HAP-1 (cell line): Measurements from ENCODE around the gene FAM149B1.
A peak's percentile ranks its signal among the peaks of the same experiment; 100 is the strongest.

Source experiments
- DNase-seq, 2 experiments: peaks; one replicate each; pipeline ENCODE4 v3.0.0-alpha.2; 2016 to 2020; ENCODE audit warnings: low spot score in 2 of 2
- H3K27me3 ChIP-seq: fragments of 250-450 bp; sonication (Bioruptor Pico); 2 replicates; pipeline ENCODE4 v1.5.1; 2020; ENCODE audit warnings: low read depth, mild to moderate bottlenecking, moderate library complexity
- H3K36me3 ChIP-seq: fragments of 250-450 bp; sonication (Bioruptor Pico); replicated peaks from 2 replicates; pipeline ENCODE4 v1.5.1; 2020; ENCODE audit warnings: mild to moderate bottlenecking
- H3K4me1 ChIP-seq: fragments of 250-450 bp; sonication (Bioruptor Pico); 2 replicates; pipeline ENCODE4 v1.5.1; 2020; ENCODE audit warnings: mild to moderate bottlenecking
- H3K4me3 ChIP-seq: fragments of 250-450 bp; sonication (Bioruptor Pico); 2 replicates; pipeline ENCODE4 v1.5.1; 2020; ENCODE audit warnings: mild to moderate bottlenecking, moderate library complexity
- H3K9me3 ChIP-seq: fragments of 250-450 bp; sonication (Bioruptor Pico); 2 replicates; pipeline ENCODE4 v1.5.1; 2020; ENCODE audit warnings: mild to moderate bottlenecking, moderate library complexity
- in situ Hi-C: fragments of 300-500 bp; cut with MboI; formaldehyde crosslinking; loops from 3 replicates; pipeline ENCODE4 v1.14.3; 2020; ENCODE audit warnings: low sequenced_read_pairs, inconsistent platforms, mixed read lengths

The FAM149B1 gene

DNA sequence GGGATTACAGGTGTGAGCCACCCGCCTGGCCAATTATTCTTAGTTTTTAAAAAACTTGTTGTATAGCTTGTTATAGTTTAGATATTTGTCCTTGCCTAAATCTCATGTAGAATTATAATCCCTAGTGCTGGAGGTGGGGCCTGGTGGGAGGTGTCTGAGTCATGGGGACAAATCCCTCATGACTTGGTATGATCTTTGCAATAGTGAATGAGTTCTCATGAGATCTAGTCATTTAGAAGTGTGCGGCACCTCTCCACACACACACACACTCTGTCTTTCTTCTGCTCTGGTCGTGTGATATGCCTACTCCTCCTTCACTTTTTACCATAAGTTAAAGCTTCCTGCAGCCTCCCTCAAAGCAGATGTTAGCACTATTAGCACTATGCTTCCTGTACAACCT lies 37.2 kb downstream of the FAM149B1 start:
- no peak for DNase-seq
- 0 out of 2 replicates have a peak, but pooled peaks cover 1% of the 10 kb centered on the region for H3K36me3 ChIP-seq
- in situ Hi-C loops = no loop called here

DNA sequence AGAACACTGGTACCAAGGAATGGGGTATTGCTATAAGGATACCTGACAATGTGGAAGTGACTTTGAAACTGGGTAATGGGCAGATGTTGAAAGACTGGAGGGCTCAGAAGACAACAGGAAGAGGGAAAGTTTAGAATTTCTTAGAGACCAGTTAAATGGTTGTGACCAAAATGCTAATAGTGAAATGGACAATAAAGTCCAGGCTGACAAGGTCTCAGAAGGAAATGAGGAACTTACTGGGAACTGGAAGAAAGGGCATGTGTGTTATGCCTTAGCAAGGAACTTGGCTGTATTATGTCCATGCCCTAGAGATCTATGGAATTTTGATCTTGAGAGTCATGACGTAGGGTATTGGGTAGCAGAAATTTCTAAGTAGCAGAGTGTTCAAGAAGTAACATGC lies 38.0 kb downstream of the FAM149B1 start:
- Histone ChIP-seq H3K4me3 (no peak overlapping the region), H3K4me1 (no peaks in the 10 kb centered on the region), H3K9me3 (peaks cover 7% of the 10 kb centered on the region; the same call in 1 of the 2 replicates), H3K36me3 (0 out of 2 replicates have a peak, but pooled peaks cover 3% of the 10 kb centered on the region), H3K27me3 (no peaks in the 10 kb centered on the region)
- in situ Hi-C loops = no loop called here
- DNase-seq = no peak

More for the DNA sequence above, 37.2 kb downstream of the FAM149B1 start:
- peaks cover 7% of the 10 kb centered on the region; the same call in 1 of the 2 replicates for H3K9me3 ChIP-seq
- H3K27me3 ChIP-seq = no peaks in the 10 kb centered on the region
- H3K4me1 ChIP-seq = no peaks in the 10 kb centered on the region
- H3K4me3 ChIP-seq = no peak overlapping the region

DNA sequence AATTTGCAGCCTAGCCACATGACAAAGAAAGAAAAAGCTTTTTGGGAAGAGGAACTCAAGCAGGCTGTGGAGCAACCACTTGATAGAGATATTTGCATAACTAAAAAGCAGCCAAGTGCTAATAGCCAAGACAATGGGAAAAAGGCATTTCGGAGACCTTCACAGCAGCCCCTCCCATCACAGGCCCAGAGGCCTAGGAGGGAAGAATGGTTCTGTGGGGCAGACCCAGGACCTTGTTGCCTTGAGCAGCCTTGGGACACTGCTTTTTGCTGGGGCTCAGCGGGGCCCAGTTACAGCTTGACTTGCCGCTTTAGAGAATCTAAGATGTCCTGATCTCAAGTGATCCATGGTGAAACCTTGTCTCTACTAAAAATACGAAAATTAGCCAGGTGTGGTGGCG lies 38.5 kb downstream of the FAM149B1 start:
- in situ Hi-C loops = no loop called here
- no peaks in the 10 kb centered on the region for H3K27me3 ChIP-seq
- no peak overlapping the region for H3K4me3 ChIP-seq
- H3K36me3 ChIP-seq = 0 out of 2 replicates have a peak, but pooled peaks cover 3% of the 10 kb centered on the region
- H3K9me3 ChIP-seq = peaks cover 7% of the 10 kb centered on the region; the same call in 1 of the 2 replicates
- DNase-seq = no peak
- H3K4me1 ChIP-seq = no peaks in the 10 kb centered on the region

DNA sequence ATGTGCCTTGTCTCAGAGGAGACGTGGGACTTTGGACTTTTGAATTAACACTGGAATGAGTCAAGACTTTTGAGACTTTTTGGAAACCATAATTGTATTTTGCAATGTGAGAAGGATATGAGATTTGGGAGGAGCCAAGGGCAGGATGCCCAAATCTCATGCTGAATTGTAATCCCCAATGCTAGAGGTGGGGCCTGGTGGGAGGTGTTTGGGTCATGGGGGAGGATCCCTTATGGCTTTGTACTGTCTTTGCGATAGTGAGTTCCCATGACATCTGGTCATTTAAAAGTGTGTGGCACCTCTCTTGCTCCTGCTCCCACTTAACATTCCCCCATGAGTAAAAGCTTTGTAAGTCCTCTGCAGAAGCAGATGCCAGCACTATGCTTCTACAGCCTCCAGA lies 40.0 kb downstream of the FAM149B1 start:
- H3K27me3 ChIP-seq = no peaks in the 10 kb centered on the region
- no peaks in the 10 kb centered on the region for H3K4me1 ChIP-seq
- no peak for DNase-seq
- no peak overlapping the region for H3K4me3 ChIP-seq
- H3K9me3 ChIP-seq = peaks cover 7% of the 10 kb centered on the region; the same call in 1 of the 2 replicates
- H3K36me3 ChIP-seq = 0 out of 2 replicates have a peak, but pooled peaks cover 3% of the 10 kb centered on the region
- in situ Hi-C loops = no loop called here

DNA sequence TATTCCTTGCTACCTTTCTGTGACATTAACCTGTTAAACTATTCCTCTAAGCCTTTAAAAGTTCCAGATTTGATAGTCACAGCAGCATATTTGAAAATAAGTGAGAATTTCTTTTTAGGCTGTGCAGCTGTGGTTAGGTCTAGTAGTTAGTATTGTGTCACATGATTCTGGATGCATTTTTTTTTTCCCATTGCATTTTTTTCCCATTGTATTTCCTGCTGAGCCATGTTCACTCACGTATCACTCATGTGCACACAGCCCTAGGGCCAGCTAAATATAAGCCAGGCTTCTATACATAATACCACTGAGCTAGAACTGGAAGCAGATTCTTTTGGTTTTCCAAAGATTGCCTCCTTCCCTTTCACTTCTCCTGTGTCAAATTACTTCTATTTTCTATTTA lies 41.8 kb downstream of the FAM149B1 start:
- in situ Hi-C loops = no loop called here
- Histone ChIP-seq H3K4me1 (no peaks in the 10 kb centered on the region), H3K36me3 (0 out of 2 replicates have a peak, but pooled peaks cover 3% of the 10 kb centered on the region), H3K9me3 (peaks cover 7% of the 10 kb centered on the region; the same call in 1 of the 2 replicates), H3K4me3 (no peak overlapping the region), H3K27me3 (no peaks in the 10 kb centered on the region)
- DNase-seq = no peak

DNA sequence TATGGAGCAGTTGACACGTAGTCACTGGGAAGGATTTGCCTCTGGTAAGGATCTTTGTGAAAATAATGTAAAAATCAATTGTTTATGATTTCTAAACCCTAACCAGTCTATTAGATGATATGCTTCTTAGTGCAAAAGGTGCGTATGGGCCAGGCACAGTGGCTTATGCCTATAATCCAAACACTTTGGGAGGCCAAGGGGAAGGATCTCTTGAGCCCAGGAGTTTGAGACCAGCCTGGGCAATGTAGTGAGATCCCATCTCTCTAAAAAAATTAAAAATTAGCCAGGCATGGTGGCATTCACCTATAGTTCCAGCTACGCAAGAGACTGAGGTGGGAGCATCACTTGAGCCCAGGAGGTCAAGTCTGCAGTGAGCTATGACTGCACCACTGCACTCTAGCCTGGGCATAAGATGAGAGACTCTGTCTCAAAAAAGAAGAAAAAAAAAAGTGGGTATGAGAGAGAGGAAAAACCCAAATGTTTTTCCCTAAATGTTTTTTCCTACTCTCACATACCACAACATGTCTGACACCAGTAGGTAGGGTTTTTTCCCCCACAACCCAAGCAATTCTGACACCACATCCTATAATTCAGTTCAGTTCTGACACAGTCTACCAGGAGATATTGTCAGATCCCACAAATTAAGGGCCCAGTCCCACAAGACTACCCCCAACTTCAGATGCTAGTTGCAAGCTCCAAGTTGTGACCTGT lies 42.6 kb downstream of the FAM149B1 start:
- no peaks in the 10 kb centered on the region for H3K27me3 ChIP-seq
- DNase-seq = no peak
- in situ Hi-C loops = no loop called here
- no peaks in the 10 kb centered on the region for H3K4me1 ChIP-seq
- peaks cover 7% of the 10 kb centered on the region; the same call in 1 of the 2 replicates for H3K9me3 ChIP-seq
- H3K36me3 ChIP-seq = 0 out of 2 replicates have a peak, but pooled peaks cover 3% of the 10 kb centered on the region
- H3K4me3 ChIP-seq = no peak overlapping the region

DNA sequence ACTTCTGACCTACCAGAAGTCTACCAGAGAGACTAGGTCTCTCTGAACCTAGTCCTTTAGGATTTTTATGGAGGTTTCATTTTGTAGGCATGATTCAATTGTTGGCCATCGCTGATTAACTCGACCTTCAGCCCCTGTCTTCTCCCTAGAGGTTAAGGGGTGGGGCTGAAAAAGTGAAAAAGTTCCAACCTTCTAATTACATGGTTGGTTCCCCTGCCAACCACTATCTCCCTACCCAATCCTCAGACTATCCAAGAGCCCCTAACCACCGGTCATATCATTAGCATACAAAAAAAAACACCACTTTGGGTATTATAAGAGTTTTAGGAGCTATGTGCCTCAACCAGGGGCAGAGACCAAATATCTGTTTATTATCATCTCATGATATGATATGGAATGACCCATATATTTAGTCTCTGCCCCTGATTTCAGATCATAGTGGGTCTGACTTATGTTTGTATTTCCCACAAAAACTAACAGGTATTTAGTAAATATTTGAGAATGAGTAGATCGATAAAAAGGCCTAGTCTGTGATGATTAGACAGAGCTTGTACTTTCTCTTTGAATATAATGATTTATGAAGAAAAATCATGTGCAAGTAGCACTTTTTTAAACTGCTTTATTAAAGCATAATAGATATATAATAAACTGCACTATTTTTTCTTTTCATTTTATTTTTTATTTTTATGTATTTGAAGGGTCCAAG lies 43.3 kb downstream of the FAM149B1 start:
- 0 out of 2 replicates have a peak, but pooled peaks cover 3% of the 10 kb centered on the region for H3K36me3 ChIP-seq
- H3K9me3 ChIP-seq = peaks cover 3% of the 10 kb centered on the region; the same call in 1 of the 2 replicates
- no peak for DNase-seq
- no peaks in the 10 kb centered on the region for H3K4me1 ChIP-seq
- H3K4me3 ChIP-seq = no peak overlapping the region
- in situ Hi-C loops = no loop called here
- H3K27me3 ChIP-seq = no peaks in the 10 kb centered on the region

DNA sequence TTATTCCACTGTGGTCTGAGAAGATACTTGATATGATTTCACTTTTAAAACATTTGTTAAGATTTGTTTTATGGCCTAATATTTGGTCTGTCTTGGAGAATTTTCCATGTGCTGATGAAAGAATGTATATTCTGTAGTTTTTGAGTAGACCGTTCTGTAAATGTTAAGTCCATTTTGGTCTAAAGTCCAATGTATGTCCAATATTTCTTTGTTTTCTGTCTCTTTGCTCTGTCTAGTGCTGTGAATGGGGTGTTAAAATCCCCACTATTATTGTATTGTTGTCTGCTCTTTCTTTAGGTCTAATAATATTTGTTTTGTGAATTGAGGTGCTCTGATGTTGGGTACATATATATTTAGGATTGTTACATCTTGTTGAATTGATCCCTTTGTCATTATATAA lies 47.8 kb downstream of the FAM149B1 start:
- in situ Hi-C loops = no loop called here
- H3K36me3 ChIP-seq = no peaks in the 10 kb centered on the region
- no peak for DNase-seq
- H3K4me1 ChIP-seq = no peaks in the 10 kb centered on the region; the same call in 1 of the 2 replicates
- no peak overlapping the region for H3K4me3 ChIP-seq
- no peaks in the 10 kb centered on the region for H3K9me3 ChIP-seq
- H3K27me3 ChIP-seq = no peaks in the 10 kb centered on the region

DNA sequence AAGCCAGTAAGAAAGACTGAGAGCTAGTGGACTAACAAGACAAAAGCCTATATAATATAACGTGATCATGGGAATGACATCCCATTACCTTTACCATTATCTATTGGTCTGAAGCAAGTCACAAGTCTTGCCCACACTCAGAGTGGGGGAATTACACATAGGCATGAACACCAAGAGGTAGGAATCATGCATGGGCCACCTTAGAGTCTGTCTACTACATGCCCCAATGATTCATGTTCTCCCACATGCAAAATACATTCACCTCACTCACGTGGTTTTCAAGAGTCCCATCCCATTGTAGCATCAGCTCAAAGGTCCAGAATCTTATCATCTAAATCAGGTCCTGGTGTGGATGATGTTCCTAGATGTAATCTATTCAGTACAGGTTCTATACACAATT lies 49.7 kb downstream of the FAM149B1 start:
- DNase-seq = no peak
- in situ Hi-C loops = no loop called here
- no peak overlapping the region for H3K4me3 ChIP-seq
- H3K27me3 ChIP-seq = no peaks in the 10 kb centered on the region
- no peaks in the 10 kb centered on the region for H3K36me3 ChIP-seq
- no peaks in the 10 kb centered on the region for H3K9me3 ChIP-seq
- H3K4me1 ChIP-seq = no peaks in the 10 kb centered on the region; the same call in 1 of the 2 replicates

DNA sequence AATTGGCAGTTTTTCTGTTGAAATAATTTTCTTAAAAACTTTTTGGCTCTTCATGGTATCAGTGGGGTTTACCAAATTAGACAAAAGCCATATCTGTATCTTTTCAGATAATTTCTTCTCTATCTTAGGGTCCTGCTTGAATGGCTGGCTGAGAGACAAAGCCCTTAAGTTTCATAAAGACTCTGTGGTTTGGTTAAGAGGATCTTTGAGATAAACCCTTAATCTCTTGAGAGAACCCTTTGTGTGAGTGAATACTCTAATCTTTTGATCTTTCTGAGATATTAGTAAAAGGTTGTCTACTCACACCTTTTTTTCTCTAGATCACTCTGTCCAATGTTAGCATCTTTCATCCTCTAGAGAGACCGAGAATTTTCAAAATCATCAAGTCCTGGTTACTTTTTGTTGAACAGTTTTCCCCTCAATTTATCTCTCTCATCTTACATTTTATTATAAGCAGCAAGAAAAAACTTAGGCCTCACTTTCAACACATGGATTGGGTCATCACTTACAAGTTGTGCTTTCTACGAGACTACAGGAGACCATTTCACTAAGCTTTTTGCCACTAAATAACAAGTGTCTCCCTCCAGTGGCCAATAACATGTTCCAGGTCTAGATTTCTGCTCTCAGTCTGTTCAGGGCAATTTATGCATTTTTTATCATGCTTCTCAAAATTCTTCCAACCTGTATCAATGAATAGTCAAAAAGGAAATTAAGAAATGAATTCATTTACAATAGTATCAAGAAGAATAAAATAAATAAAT lies 50.7 kb downstream of the FAM149B1 start:
- in situ Hi-C loops = no loop called here
- H3K9me3 ChIP-seq = no peaks in the 10 kb centered on the region
- H3K4me3 ChIP-seq = no peak overlapping the region
- no peaks in the 10 kb centered on the region; the same call in 1 of the 2 replicates for H3K4me1 ChIP-seq
- H3K27me3 ChIP-seq = no peaks in the 10 kb centered on the region
- DNase-seq = peak in 1 of 2 experiments; percentile 28
- no peaks in the 10 kb centered on the region for H3K36me3 ChIP-seq

DNA sequence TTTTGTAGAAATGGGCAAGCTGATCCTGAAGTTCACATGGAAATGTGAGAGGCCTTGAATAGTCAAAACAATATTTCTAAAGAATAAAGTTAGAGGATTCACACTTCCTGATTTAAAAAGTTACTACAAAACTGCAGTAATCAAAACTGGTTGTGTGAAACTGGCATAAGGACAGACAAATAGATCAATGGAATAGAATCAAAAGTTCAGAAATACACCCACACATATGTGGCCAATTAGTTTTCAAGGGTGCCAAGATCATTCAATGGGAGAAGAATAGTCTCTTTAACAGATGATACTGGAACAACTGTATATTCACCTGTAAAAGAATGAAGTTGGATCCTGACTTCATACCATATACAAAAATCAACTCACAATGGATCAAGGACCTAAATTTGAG lies 51.5 kb downstream of the FAM149B1 start:
- Histone ChIP-seq H3K27me3 (no peaks in the 10 kb centered on the region), H3K4me3 (no peak overlapping the region), H3K9me3 (no peaks in the 10 kb centered on the region), H3K36me3 (no peaks in the 10 kb centered on the region), H3K4me1 (no peaks in the 10 kb centered on the region; the same call in 1 of the 2 replicates)
- no peak for DNase-seq
- in situ Hi-C loops = no loop called here

DNA sequence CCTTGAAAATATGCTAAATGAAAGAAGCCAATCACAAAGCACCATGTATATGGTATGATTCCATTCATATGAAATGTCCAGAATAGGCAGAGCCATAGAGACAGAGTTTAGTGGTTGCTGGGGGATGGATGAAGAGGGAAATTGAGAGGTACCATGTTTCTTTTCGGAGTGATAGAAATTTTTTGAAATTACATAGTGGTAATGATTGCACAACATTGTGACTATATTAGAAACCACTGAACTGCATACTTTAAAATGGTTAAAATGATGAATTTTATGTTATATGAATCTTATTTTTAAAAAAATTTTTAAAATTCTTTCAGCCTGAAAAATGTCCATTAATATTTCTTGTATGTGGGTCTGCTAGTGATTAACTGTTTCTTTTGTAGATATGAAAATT lies 53.1 kb downstream of the FAM149B1 start:
- Histone ChIP-seq H3K4me3 (no peak overlapping the region), H3K27me3 (no peaks in the 10 kb centered on the region), H3K36me3 (no peaks in the 10 kb centered on the region), H3K4me1 (no peaks in the 10 kb centered on the region; the same call in 1 of the 2 replicates), H3K9me3 (no peaks in the 10 kb centered on the region)
- DNase-seq = no peak
- in situ Hi-C loops = no loop called here

DNA sequence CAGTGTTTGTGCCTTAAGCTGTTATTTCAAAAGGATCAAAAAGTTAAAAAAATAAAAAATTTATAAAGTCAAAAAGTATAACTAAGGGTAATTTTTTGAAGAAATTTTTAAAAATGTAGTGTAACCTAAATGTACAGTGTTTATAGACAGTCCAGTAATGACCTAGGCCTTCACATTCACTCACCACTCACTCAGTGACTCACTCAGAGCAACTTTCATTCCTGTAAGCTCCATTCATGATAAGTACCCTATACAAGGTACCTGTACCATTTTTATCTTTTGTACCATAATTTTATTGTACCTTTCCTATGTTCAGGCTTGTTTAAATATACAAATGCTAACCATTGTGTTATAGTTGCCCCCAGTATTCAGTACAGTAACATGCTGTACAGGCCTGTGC lies 57.6 kb downstream of the FAM149B1 start:
- no peak overlapping the region for H3K4me3 ChIP-seq
- no peaks in the 10 kb centered on the region for H3K4me1 ChIP-seq
- no peaks in the 10 kb centered on the region for H3K9me3 ChIP-seq
- no peaks in the 10 kb centered on the region; the same call in 1 of the 2 replicates for H3K36me3 ChIP-seq
- in situ Hi-C loops = no loop called here
- no peaks in the 10 kb centered on the region for H3K27me3 ChIP-seq
- DNase-seq = no peak
